Measurements from ENCODE around the gene THEMIS2. TPM values are rescaled to one million over a fixed set of nuclear protein-coding genes. Genes with fewer than 3 reads are reported as not detected.
"Not testable (repeated sequence)": the region's sequence is repeated elsewhere in the genome, so short reads cannot be mapped to it uniquely, and the experiment has no call there.

THEMIS2 gene
- polyA plus RNA-seq (ENCODE audit: insufficient read length in 10 of 10), result 1 to 10 TPM; 2.4 to 5.7 (median 3.2) TPM
- long read RNA-seq, donor 1, result 0 reads
- long read RNA-seq, donor 2, partial matches to known transcripts, result 0 of 1 reads
- long read RNA-seq, donor 2, other reads (novel, unspliced or antisense), result 0 of 1 reads
- long read RNA-seq, donor 3, result 0 reads
- long read RNA-seq, donor 4, result 0 reads
- long read RNA-seq, donor 5, partial matches to known transcripts, result 0 of 1 reads
- long read RNA-seq, donor 5, other reads (novel, unspliced or antisense), result 0 of 1 reads
- long read RNA-seq, donor 6, partial matches to known transcripts, result 55 of 55 reads
- long read RNA-seq, donor 6, other reads (novel, unspliced or antisense), result 0 of 55 reads
- long read RNA-seq, donor 7, partial matches to known transcripts, result 0 of 3 reads
- long read RNA-seq, donor 7, other reads (novel, unspliced or antisense), result 0 of 3 reads
- long read RNA-seq, donor 8, result 0 reads
- long read RNA-seq, donor 9, result 0 reads

GRCh38 chr1:27872059-27872801, at the start of gene THEMIS2:
Gene THEMIS2, plus strand, starts transcription at chr1:27872544. Its CDS starts 28 bp downstream, at chr1:27872572.
- peak in 2 of 3 donors; percentile 25 to 68 for DNase-seq

DNA sequence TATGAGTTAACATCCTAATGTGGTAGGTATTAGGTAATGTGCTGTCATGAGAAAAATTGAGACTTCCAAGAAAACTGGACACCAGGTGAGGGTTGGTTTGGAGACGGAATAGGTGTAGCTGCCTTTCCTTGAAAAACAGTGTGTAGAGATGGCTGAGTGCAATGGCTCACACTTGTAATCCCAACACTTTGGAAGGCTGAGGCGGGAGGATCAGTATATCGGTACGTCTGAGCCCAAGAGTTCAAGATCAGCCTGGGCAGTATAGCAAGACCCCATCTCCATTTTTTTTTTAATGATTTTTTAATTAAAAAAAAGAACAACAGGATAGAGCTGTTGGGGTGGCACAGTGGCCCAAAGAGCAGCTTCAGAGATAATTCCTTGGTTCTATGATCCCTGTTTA, 48.6 kb upstream of the THEMIS2 start:
- no peak for DNase-seq

- no peak for DNase-seq
These were observed 47.9 kb upstream of the THEMIS2 start for GRCh38 chr1:27824411-27824810.

- DNase-seq, result not testable (repeated sequence)
These were observed 42.9 kb upstream of the THEMIS2 start for GRCh38 chr1:27829339-27829960.

DNA sequence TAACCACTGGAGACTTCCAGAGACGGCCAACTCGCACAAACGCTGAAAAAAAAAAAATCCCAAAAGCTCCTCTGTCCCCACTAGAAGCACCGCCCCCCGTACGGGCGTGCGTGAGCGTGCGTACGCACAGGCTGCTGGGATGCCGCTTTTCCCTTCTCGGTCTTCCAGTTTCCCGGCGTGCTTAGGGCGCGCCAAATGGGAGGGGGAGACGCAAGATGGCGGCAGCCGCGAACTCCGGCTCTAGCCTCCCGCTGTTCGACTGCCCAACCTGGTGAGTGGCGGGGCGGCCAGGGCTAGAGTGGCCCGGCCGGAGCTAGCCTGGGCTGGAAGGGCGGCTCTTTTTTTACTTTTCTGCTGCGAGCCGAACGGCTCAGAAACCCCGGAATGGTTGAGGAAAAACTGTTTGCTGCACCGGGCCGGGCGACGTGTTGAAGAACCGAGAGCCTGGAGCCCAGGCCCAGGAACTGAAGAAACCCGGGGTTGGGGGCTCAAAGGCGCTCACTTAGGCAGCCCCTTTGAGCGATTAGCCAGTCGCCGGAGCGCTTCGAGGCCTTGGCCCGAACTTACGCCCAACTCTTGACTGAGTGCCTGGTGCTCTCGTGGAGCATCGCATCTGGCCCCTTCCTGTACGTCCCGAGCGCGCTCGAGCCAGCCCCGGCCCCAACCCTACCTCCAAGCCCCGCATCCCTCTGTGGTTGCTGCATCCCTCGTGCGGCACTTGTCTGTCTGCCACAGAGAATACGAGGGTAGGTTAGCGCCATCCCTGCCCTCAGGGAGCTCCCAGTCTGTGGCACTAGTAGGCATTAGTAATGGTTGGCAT, 41.5 kb upstream of the THEMIS2 start, which contains the start of gene PPP1R8:
Gene PPP1R8, plus strand, starts transcription at position 162 of the 820 bp plus-strand sequence. Its CDS starts 54 bp downstream, at position 216.
- peak; percentile 97 to 99 (median 97) for DNase-seq

GRCh38 chr1:27831568-27832410, 40.6 kb upstream of the THEMIS2 start:
- no peak for DNase-seq

GRCh38 chr1:27832762-27833161, 39.6 kb upstream of the THEMIS2 start:
- peak in 1 of 3 donors; percentile 17 for DNase-seq

- DNase-seq, result no peak
These were observed 38.9 kb upstream of the THEMIS2 start for GRCh38 chr1:27833470-27833869.

- no peak for DNase-seq
These were observed 37.3 kb upstream of the THEMIS2 start for GRCh38 chr1:27835046-27835445.

DNA sequence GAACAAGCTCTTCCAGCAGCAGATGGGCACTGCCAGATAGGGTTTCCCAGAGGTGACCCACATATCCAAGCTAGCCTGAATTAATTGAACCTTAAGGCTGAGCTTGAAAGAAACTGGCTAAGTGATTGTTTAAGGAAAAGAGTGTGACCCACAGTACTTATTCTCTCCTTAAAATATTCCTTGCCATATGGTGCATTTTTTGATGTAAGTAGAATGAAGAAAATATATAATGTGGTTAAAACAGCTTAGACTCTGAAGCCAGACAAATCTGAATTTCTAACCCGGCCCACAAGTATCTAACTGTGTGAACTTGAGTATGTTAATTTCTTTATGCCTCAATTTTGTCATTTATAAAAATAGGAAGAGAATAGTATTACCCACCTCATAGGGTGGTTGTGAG, 36.8 kb upstream of the THEMIS2 start:
- DNase-seq, result no peak

DNA sequence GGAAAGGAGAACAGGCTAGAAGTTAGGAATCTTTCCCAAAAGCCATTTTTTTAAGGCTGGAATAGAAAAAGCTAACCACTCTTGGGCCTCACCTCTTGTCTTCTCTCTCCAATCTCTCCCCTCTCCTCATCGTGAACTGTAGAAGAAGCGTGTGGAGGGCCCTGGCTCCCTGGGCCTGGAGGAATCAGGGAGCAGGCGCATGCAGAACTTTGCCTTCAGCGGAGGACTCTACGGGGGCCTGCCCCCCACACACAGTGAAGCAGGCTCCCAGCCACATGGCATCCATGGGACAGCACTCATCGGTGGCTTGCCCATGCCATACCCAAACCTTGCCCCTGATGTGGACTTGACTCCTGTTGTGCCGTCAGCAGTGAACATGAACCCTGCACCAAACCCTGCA, 22.4 kb upstream of the THEMIS2 start:
- DNase-seq, result no peak

- no peak for DNase-seq
These were observed 17.3 kb upstream of the THEMIS2 start for GRCh38 chr1:27855085-27855484.

- no peak for DNase-seq
These were observed 15.6 kb upstream of the THEMIS2 start for GRCh38 chr1:27856561-27857343.

- DNase-seq, result not testable (repeated sequence)
These were observed 14.8 kb upstream of the THEMIS2 start for GRCh38 chr1:27857552-27857951.

DNA sequence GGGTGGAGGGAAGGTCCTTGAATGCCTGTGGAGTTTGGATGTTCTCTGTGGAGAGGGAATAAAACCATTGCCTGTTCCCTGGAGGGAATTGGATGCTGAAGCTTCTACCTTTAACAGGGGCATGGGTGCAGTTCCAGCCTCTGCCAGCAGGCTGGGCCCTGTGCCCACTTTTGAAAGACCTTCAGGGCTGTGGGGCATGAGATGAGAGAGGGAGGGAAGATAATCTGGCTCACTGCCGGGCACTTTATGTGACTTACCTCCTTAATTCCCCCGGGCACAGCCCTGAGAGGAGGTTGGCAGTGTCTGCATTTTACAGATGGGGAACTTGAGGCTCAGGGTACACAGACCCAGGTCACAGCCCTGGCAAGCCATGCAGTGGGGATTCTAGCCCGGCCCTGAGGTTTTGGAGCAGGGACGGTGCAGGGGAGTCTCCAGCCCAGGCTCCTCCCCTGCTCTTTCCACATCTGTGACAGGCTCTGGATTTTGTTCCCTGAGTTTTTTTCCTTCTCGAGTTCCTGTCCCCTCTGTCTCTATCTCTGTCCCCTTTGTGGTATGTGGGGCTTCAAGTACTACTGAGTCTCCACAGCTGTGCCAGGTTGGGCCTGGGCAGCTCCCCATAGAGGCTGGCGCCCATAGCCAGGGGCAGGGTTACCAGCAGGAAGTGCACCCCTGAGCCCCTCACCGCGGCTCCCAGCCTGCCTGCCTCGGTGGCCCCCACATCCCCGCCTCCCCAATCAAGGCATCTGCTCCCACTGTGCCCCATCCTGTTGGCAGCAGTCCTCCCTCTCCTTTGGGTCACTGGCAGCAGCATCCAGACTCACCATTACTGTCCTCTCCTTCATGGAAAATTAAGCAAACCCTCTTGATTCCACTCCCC, 14.0 kb upstream of the THEMIS2 start:
- DNase-seq, result peak; percentile 75 to 82 (median 76)

DNA sequence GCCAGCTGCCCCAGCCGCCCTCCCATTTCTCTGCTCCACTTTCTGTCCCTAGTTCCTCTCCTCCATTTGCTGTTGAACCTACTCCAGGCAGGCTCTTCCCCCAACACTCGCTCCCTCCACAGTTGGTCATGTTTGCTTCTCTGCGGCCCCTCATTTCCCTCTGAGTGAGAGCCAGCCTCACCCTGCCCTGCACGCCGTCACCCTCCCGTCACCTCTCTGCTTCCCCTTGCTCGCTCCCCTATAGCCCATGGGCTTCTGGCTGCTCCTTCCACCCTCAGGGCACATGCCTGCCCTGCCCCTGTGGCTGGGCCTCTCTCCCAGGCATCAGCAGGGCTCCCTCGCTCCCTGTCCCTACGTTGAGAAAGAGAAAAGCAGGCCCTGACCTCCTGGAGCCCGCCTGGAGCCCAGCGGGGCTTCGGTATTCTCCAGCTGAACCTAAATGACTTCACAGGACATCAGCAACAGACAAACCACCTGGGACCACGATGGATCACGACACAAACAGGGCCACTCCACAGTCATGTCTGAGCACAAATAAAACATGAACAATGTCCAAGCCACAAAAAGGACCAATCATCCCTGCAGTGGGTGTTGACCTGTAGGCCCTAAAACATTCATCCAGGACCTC, 13.3 kb upstream of the THEMIS2 start:
- DNase-seq, result no peak

GRCh38 chr1:27861436-27861835, 10.9 kb upstream of the THEMIS2 start:
- DNase-seq, result no peak

DNA sequence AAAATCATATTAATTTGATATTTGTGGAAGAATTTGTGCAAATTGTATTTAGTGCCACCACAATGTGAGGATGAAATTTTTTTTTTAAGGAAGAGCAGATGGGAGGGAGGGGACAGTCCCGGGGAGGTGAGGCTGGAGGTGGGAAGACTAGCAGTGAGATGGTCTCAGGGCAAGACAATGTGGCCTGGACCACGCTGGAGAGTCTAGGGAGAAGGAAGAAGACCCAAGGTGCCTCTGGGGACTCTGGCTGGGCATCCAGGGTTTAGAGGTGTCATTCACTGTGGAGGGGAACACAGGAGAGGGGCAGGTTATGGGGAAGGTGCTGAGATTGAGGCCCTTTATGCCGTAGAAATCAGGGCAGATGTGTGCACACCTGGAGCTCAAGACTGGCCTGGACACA, 10.3 kb upstream of the THEMIS2 start:
- DNase-seq, result no peak
